B cell (primary cell): ENCODE measurements around the gene RTF2. TPM values are rescaled to one million over a fixed set of nuclear protein-coding genes. Genes with fewer than 3 reads are reported as not detected.

Experiments
- ATAC-seq: fragments of 200-7000 bp; cut with Tn5 transposase; one replicate; pipeline ENCODE4 v1.10.0; 2021; ENCODE audit warnings: low read depth, mild to moderate bottlenecking, moderate number of reproducible peaks, moderate library complexity
- CTCF ChIA-PET: fragments of 350-600 bp; sonication (Branson Sonifier 250); formaldehyde crosslinking; loops from one replicate; lab custom pipeline; 2021; ENCODE audit warnings: antibody characterized with exemption, inconsistent platforms; lab: Charles Lee
- POLR2A ChIA-PET: fragments of 350-600 bp; sonication (Branson Sonifier 250); formaldehyde crosslinking; loops from one replicate; lab custom pipeline; 2021; ENCODE audit warnings: antibody characterized with exemption; lab: Charles Lee
- DNase-seq: peaks from one replicate; pipeline ENCODE4 v3.0.0; 2013
- H2AFZ ChIP-seq: 2 replicates; pipeline ENCODE4 v1.6.1; 2012; ENCODE audit warnings: mild to moderate bottlenecking, low read depth, low read length; ENCODE audit not compliant: insufficient read depth, poor library complexity, severe bottlenecking
- H3K27ac ChIP-seq, 2 donors: 1 replicate in 1 of 2; 2 replicates in 1 of 2; pipeline ENCODE4 v1.5.1; 2012 to 2013; ENCODE audit warnings: low read length in 2 of 2, mild to moderate bottlenecking in 2 of 2, moderate library complexity in 1 of 2
- H3K27me3 ChIP-seq, 4 experiments: fragments of 200-600 bp in 1 of 4; sonication (generic) in 1 of 4; replicated peaks in 1 of 4; 1 replicate in 2 of 4; 2 replicates in 2 of 4; pipeline versions ENCODE4 v1.6.1 to v1.7.0; 2013 to 2016; ENCODE audit warnings: low read length in 3 of 4, mild to moderate bottlenecking in 2 of 4, mixed read lengths in 1 of 4, moderate library complexity in 1 of 4; ENCODE audit not compliant: insufficient read depth in 4 of 4, control insufficient read depth in 3 of 4; ENCODE audit errors: control extremely low read depth in 1 of 4
- H3K36me3 ChIP-seq, 2 experiments: replicated peaks in 1 of 2; 1 replicate in 1 of 2; 2 replicates in 1 of 2; pipeline versions ENCODE4 v1.6.1 to v1.7.1; 2013; ENCODE audit warnings: low read length in 1 of 2; ENCODE audit not compliant: insufficient read depth in 2 of 2, control insufficient read depth in 1 of 2; ENCODE audit errors: control extremely low read depth in 1 of 2, extremely low read depth in 1 of 2
- H3K4me1 ChIP-seq, 2 donors: fragments of 200-600 bp in 1 of 2; sonication (generic) in 1 of 2; 1 replicate in 1 of 2; 2 replicates in 1 of 2; pipeline versions ENCODE4 v1.5.1 to v1.6.1; 2013 to 2017; ENCODE audit warnings: low read length in 2 of 2; ENCODE audit not compliant: control insufficient read depth in 2 of 2, insufficient read depth in 2 of 2
- H3K4me2 ChIP-seq: replicated peaks from 2 replicates; pipeline ENCODE3; 2012; ENCODE audit warnings: mild to moderate bottlenecking, low read depth, low read length; ENCODE audit not compliant: poor library complexity, severe bottlenecking
- H3K4me3 ChIP-seq, 5 experiments: fragments of 200-600 bp in 1 of 5; sonication (generic) in 1 of 5; 1 replicate in 3 of 5; 2 replicates in 2 of 5; pipeline versions ENCODE4 v1.5.1 to v1.7.0; 2011 to 2016; ENCODE audit warnings: low read length in 4 of 5, mild to moderate bottlenecking in 4 of 5, low read depth in 2 of 5, control low read depth in 1 of 5, moderate library complexity in 1 of 5; ENCODE audit not compliant: insufficient read depth in 1 of 5; ENCODE audit errors: control extremely low read depth in 1 of 5, extremely low read depth in 1 of 5
- H3K79me2 ChIP-seq: fragments of 200-600 bp; sonication (generic); one replicate; pipeline ENCODE4 v1.6.0; 2016; ENCODE audit warnings: low read length; ENCODE audit not compliant: control insufficient read depth, insufficient read depth
- H3K9ac ChIP-seq: fragments of 200-600 bp; sonication (generic); 2 replicates; pipeline ENCODE4 v1.6.1; 2017; ENCODE audit warnings: mild to moderate bottlenecking, low read length, moderate library complexity
- H3K9me3 ChIP-seq, 3 donors: one replicate each; pipeline versions ENCODE4 v1.6.1 to v1.7.1; 2013; ENCODE audit warnings: low read length in 2 of 3; ENCODE audit not compliant: control insufficient read depth in 2 of 3, insufficient read depth in 1 of 3; ENCODE audit errors: control extremely low read depth in 1 of 3
- H4K20me1 ChIP-seq: 2 replicates; pipeline ENCODE4 v1.6.0; 2012; ENCODE audit warnings: mild to moderate bottlenecking, low read length; ENCODE audit not compliant: insufficient read depth, control insufficient read depth, poor library complexity, severe bottlenecking
- H3K27ac Mint-ChIP-seq: one replicate; pipeline ENCODE4 v1.8.0; 2021; ENCODE audit warnings: mixed read lengths
- H3K27me3 Mint-ChIP-seq: one replicate; pipeline ENCODE4 v1.8.0; 2021; ENCODE audit warnings: mixed read lengths
- H3K4me1 Mint-ChIP-seq: one replicate; pipeline ENCODE4 v1.8.0; 2021; ENCODE audit warnings: mixed read lengths
- H3K4me3 Mint-ChIP-seq: one replicate; pipeline ENCODE4 v1.8.0; 2021; ENCODE audit warnings: mixed read lengths
- H3K9me3 Mint-ChIP-seq: one replicate; pipeline ENCODE4 v1.8.0; 2022; ENCODE audit warnings: mixed read lengths; ENCODE audit not compliant: insufficient read depth
- EZH2 ChIP-seq: IDR thresholded peaks from 2 replicates; pipeline ENCODE4 v1.6.1; 2012; ENCODE audit warnings: borderline replicate concordance, low read depth, mild to moderate bottlenecking, moderate library complexity, low read length; ENCODE audit not compliant: insufficient read depth, poor library complexity, severe bottlenecking
- WGBS: methylation state at CpG from one replicate; pipeline ENCODE4 v1.1.5; 2013; ENCODE audit warnings: missing lambda C conversion rate; ENCODE audit not compliant: insufficient coverage; 5-methylcytosine and 5-hydroxymethylcytosine counted together
- intact Hi-C: fragments of 100-400 bp; cut with micrococcal nuclease; formaldehyde crosslinking; loops from one replicate; pipeline ENCODE4 v1.10.0; 2022
- polyA plus RNA-seq: library from polyadenylated mRNA; depleted of rRNA; stranded (reverse); fragments of >200 nt; gene quantifications from 2 replicates; pipeline ENCODE4 v1.2.3, GENCODE V29; 2012
- total RNA-seq, 2 donors: library from RNA; stranded (reverse); fragments of 120-200 nt in 1 of 2; gene quantifications; 1 replicate in 1 of 2; 2 replicates in 1 of 2; pipeline versions ENCODE4 v1.2.3 to v1.2.4, GENCODE V29; 2013 to 2022
- TF ChIP-seq, protein P1 (sequence below): fragments of 200-600 bp; IDR thresholded peaks from one replicate; pipeline ENCODE4 v1.8.0; 2022; ENCODE audit warnings: antibody characterized with exemption, mild to moderate bottlenecking

The RTF2 gene
- total and polyA plus RNA-seq, 2 donors (not counting 1 experiment from before 2014, with no cell fraction given): 34.6 to 78.4 TPM

DNA sequence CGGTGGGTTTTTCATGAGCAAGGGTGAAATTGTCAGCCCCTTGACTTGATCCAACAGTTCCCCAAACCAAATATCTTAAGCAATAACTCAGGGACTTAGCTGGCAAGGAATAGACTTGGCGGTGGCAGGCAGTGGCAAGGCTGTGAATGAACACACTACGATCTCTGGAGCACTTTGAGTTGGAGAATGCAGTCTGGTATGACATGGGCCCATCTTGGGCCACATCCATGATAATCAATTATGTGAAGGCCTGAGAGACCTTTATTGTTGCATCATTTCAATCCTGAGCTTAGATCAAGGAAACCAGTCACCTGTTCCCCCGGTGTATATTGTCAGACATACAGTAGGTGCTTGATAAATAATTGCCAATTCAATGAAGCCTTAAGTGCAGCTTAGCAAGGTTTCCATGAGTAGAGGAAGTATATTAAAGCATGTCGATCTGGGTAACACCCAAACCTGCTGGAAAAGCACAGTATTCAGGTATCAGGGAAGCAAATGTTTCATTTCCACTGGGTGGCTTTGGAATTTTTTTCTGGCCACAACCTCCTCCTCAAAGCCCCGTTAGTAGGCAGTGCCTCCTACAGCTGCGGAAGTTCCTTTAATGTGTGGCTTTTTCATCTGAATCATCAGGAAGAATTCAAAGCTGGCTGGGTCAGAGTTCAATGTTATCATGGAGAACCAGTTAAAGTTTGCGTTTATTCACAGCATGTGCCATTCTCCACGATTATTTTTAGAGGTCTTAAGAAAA lies 46.2 kb upstream of the RTF2 start:
- Mint-ChIP-seq H3K4me1 (peaks cover 5% of the 10 kb centered on the region), H3K4me3 (no peak overlapping the region), H3K27ac (no peak overlapping the region), H3K27me3 (peaks cover 4% of the 10 kb centered on the region), H3K9me3 (no peaks in the 10 kb centered on the region)
- Histone ChIP-seq H3K79me2 (no peaks in the 10 kb centered on the region), H3K4me1 (peaks cover 0 to 5% of the 10 kb centered on the region in 2 donors), H3K9me3 (no peaks in the 10 kb centered on the region), H4K20me1 (no peaks in the 10 kb centered on the region), H3K4me2 (no peak overlapping the region), H3K9ac (no peak overlapping the region), H3K4me3 (no peak overlapping the region), H3K36me3 (no peaks in the 10 kb centered on the region), H2AFZ (no peak overlapping the region), H3K27ac (no peak overlapping the region), H3K27me3 (peaks cover 0 to 13% (median 1%) of the 10 kb centered on the region in 4 experiments)
- ChIA-PET POLR2A (no interaction called here), CTCF (no interaction called here)
- no peak for DNase-seq
- no peak for ATAC-seq
- intact Hi-C loops: no loop called here
- WGBS: 48% methylated on average over 5 of the region's 9 CpGs
- TF ChIP-seq, protein P1, sequence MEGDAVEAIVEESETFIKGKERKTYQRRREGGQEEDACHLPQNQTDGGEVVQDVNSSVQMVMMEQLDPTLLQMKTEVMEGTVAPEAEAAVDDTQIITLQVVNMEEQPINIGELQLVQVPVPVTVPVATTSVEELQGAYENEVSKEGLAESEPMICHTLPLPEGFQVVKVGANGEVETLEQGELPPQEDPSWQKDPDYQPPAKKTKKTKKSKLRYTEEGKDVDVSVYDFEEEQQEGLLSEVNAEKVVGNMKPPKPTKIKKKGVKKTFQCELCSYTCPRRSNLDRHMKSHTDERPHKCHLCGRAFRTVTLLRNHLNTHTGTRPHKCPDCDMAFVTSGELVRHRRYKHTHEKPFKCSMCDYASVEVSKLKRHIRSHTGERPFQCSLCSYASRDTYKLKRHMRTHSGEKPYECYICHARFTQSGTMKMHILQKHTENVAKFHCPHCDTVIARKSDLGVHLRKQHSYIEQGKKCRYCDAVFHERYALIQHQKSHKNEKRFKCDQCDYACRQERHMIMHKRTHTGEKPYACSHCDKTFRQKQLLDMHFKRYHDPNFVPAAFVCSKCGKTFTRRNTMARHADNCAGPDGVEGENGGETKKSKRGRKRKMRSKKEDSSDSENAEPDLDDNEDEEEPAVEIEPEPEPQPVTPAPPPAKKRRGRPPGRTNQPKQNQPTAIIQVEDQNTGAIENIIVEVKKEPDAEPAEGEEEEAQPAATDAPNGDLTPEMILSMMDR: no peak
- TF ChIP-seq EZH2: no peak

DNA sequence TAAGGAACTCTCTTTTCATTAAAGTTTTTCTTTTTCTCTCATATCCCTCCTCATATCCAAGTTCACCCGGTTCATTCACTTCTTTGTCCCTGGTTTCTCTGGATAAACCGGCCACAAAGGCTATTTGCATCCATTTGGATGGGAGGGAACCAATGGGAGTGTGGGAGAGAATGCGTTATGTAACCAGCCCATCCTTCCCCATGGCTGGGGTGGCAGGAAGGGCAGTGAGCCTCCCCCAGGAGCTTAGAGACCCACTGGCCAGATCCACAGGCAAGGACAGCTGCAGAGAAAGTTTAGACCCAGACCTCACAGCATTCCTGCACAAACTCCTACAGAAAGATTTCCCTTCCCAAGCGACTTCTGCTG lies 45.6 kb upstream of the RTF2 start:
- POLR2A ChIA-PET: no interaction called here
- Histone ChIP-seq H3K9me3 (no peaks in the 10 kb centered on the region), H4K20me1 (no peaks in the 10 kb centered on the region), H3K4me3 (no peak overlapping the region), H2AFZ (no peak overlapping the region), H3K9ac (no peak overlapping the region), H3K27me3 (peaks cover 0 to 13% (median 1%) of the 10 kb centered on the region in 4 experiments), H3K4me2 (no peak overlapping the region), H3K36me3 (no peaks in the 10 kb centered on the region), H3K4me1 (peaks cover 0 to 5% of the 10 kb centered on the region in 2 donors), H3K27ac (no peak overlapping the region), H3K79me2 (no peaks in the 10 kb centered on the region)
- 100% methylated on average over 1 of the region's 4 CpGs for WGBS
- H3K27ac Mint-ChIP-seq: no peak overlapping the region
- H3K9me3 Mint-ChIP-seq: no peaks in the 10 kb centered on the region
- CTCF ChIA-PET: interaction anchor here (1.1 kb wide), 1 partner anchor 24 kb away, joined by 3 read pairs; no protein-coding TSS in a partner anchor
- DNase-seq (no peak), ATAC-seq (no peak)
- H3K4me1 Mint-ChIP-seq: peaks cover 5% of the 10 kb centered on the region
- peaks cover 4% of the 10 kb centered on the region for H3K27me3 Mint-ChIP-seq
- TF ChIP-seq, protein P1: no peak
- no peak for TF ChIP-seq EZH2
- intact Hi-C loops: no loop called here
- H3K4me3 Mint-ChIP-seq: no peak overlapping the region
